Neural crest cell (in vitro differentiated cells): ENCODE results near the gene TMX2. TPM values are rescaled to one million over a fixed set of nuclear protein-coding genes. Genes with fewer than 3 reads are reported as not detected.
A peak's percentile ranks its signal among the peaks of the same experiment; 100 is the strongest.

ENCODE experiments used
- DNase-seq: peaks from one replicate; pipeline ENCODE4 v3.0.0; 2021; ENCODE audit warnings: low read depth, mixed read lengths, low spot score
- H3K27ac Mint-ChIP-seq: one replicate; pipeline ENCODE4 v1.8.0; 2021; ENCODE audit warnings: mild to moderate bottlenecking, mixed read lengths; ENCODE audit not compliant: unreplicated experiment
- H3K27me3 Mint-ChIP-seq: 2 replicates; pipeline ENCODE4 v1.8.0; 2021; ENCODE audit warnings: low read depth, mild to moderate bottlenecking, mixed read lengths
- H3K36me3 Mint-ChIP-seq: 2 replicates; pipeline ENCODE4 v1.8.0; 2021; ENCODE audit warnings: low read depth, mild to moderate bottlenecking, mixed read lengths
- H3K4me1 Mint-ChIP-seq: 2 replicates; pipeline ENCODE4 v1.8.0; 2021; ENCODE audit warnings: mixed read lengths
- H3K4me3 Mint-ChIP-seq: one replicate; pipeline ENCODE4 v1.8.0; 2021; ENCODE audit warnings: mild to moderate bottlenecking, mixed read lengths
- H3K9me3 Mint-ChIP-seq: 2 replicates; pipeline ENCODE4 v1.8.0; 2021; ENCODE audit warnings: mixed read lengths
- CTCF ChIP-seq: fragments of 200-600 bp; sonication (generic); conservative IDR thresholded peaks from 2 replicates; pipeline ENCODE4 v1.5.0; 2021; ENCODE audit warnings: antibody characterized with exemption, mild to moderate bottlenecking
- total RNA-seq: library from RNA; stranded (reverse); gene quantifications from 2 replicates; pipeline ENCODE4 v1.2.1, GENCODE V29; 2021

Gene TMX2
- total RNA-seq, 1 donor from 2014 or later: 78.3 TPM

GRCh38 chr11:57727185-57727584 lies 14.8 kb downstream of the TMX2 start:
- Mint-ChIP-seq H3K9me3 (no peaks in the 10 kb centered on the region), H3K4me1 (peaks cover 6% of the 10 kb centered on the region), H3K4me3 (no peak overlapping the region), H3K36me3 (peaks cover 3% of the 10 kb centered on the region), H3K27ac (no peak overlapping the region), H3K27me3 (no peaks in the 10 kb centered on the region)
- no peak for DNase-seq
- TF ChIP-seq CTCF: no peak

DNA sequence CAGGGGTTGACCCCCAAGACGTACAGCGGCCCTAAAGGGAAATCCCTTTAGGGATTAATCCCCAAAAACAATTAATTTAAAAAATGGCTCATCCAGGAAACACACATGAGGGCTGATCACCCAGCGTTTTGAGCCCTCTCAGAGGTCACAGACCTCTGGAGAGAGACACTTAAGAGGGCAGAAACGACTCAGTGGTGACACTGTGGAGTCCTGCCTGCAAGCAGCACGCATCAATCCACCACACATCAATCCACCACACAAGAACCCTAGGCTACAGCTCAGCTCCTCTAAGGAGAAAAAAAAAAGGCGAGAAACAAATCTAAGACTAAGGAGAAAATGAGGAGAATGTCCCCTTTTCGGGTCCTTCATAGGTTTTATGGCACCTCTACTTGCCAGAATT lies 16.4 kb downstream of the TMX2 start:
- Mint-ChIP-seq H3K9me3 (no peaks in the 10 kb centered on the region), H3K27ac (peak overlapping the region; percentile 67), H3K27me3 (no peaks in the 10 kb centered on the region), H3K4me1 (peaks cover 6% of the 10 kb centered on the region), H3K36me3 (peaks cover 3% of the 10 kb centered on the region), H3K4me3 (no peak overlapping the region)
- no peak for DNase-seq
- no peak for TF ChIP-seq CTCF

DNA sequence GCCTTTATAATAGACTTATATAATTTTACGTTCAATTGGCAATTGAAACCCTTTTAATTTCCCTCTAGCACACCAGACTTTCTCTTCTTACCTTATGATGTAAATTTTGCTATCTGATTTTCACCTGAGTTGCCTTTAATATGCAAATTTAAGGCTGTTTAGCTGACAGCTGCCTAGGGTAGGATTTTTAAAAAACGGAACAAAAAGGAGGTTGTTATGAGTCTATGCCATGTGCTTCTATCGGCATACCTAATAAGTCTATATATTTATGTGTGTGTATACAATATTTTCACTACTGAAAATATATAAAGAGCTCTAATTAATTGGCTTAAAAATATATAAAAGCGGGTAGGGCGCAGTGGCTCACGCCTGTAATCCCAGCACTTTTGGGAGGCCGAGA lies 17.1 kb downstream of the TMX2 start:
- Mint-ChIP-seq H3K9me3 (no peaks in the 10 kb centered on the region), H3K4me1 (peaks cover 6% of the 10 kb centered on the region), H3K27ac (no peak overlapping the region), H3K27me3 (no peaks in the 10 kb centered on the region), H3K36me3 (peaks cover 3% of the 10 kb centered on the region), H3K4me3 (no peak overlapping the region)
- no peak for TF ChIP-seq CTCF
- no peak for DNase-seq

- H3K27ac Mint-ChIP-seq: no peak overlapping the region
- H3K4me3 Mint-ChIP-seq: no peak overlapping the region
- H3K27me3 Mint-ChIP-seq: no peaks in the 10 kb centered on the region
- H3K9me3 Mint-ChIP-seq: no peaks in the 10 kb centered on the region
- H3K36me3 Mint-ChIP-seq: peaks cover 4% of the 10 kb centered on the region
- DNase-seq: no peak
- H3K4me1 Mint-ChIP-seq: peaks cover 6% of the 10 kb centered on the region
- TF ChIP-seq CTCF: no peak
These were observed 20.3 kb downstream of the TMX2 start for GRCh38 chr11:57732661-57733060.

DNA sequence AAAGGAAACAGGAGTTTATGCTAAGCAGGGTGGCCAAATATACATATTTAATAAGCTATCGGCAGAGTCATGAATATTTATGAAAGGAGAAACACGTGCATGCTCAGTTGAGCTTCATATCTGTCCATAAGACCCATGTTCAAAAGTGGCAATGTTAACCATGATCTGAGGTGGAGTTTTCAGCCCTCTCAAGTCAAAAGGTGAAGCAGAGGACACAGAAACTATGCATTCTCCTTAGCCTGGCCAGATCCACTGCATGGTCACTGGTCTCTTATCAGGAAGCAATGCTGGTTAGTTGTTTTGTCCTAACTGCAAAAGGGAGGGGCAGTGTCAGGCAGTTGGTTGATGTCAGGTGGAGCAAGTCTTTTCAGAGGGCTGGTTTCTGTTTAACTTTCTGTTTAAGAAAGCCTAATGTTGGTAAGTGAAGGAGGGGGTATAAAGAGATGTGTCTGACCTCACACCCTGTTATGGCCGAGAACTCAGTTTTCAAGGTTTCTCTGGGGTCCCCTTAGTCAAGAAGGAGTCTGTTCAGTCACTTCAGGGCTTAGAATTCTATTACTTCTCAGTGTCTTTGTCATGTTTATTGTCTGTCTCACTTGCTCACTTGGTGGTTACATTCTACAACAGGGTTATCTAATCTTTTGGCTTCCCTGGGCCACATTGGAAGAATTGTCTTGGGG lies 23.4 kb downstream of the TMX2 start:
- H3K36me3 Mint-ChIP-seq: peaks cover 4% of the 10 kb centered on the region
- no peak for TF ChIP-seq CTCF

More for the DNA sequence above, 23.4 kb downstream of the TMX2 start:
- no peaks in the 10 kb centered on the region for H3K9me3 Mint-ChIP-seq
- peaks cover 2% of the 10 kb centered on the region for H3K4me1 Mint-ChIP-seq
- H3K27me3 Mint-ChIP-seq: no peaks in the 10 kb centered on the region
- H3K4me3 Mint-ChIP-seq: no peak overlapping the region
- H3K27ac Mint-ChIP-seq: no peak overlapping the region
- no peak for DNase-seq
